ENCODE results near the gene NR2F6. TPM values are rescaled to one million over a fixed set of nuclear protein-coding genes. Genes with fewer than 3 reads are reported as not detected.

NR2F6 gene
- total RNA-seq, 1 experiment from 2014 or later = 90.8 TPM

GRCh38 chr19:17246681-17247425 lies 1.1 kb upstream of the NR2F6 start:
- Histone ChIP-seq H3K4me3 (peak overlapping the region; percentile 61; the same call in 1 of the 2 replicates), H3K4me2 (peak overlapping the region; percentile 86), H3K36me3 (ENCODE audit: low read depth) (no peaks in the 10 kb centered on the region), H4K20me1 (ENCODE audit: insufficient read depth) (peaks cover 20% of the 10 kb centered on the region), H3K27ac (peak overlapping the region; percentile 95), H3K79me2 (ENCODE audit: low read depth) (peaks cover 38% of the 10 kb centered on the region), H3K27me3 (ENCODE audit: insufficient read depth, low read depth) (no peaks in the 10 kb centered on the region), H3F3A (ENCODE audit: insufficient read depth, low read depth) (peaks cover 37% of the 10 kb centered on the region), H3K9me3 (ENCODE audit: insufficient read depth, low read depth) (no peaks in the 10 kb centered on the region), H3K9me2 (ENCODE audit: insufficient read depth) (no peaks in the 10 kb centered on the region), H3K4me1 (replicated peaks; ENCODE audit: insufficient read depth) (peaks cover 54% of the 10 kb centered on the region), H2AFZ (peak overlapping the region; percentile 41; the same call in 1 of the 2 replicates)
- ChIA-PET POLR2A (ENCODE audit: unreplicated experiment) (interaction anchor here (0.5 kb wide), 1 partner anchor 21 kb away, joined by 3 read pairs; the partner anchor contains the start of gene OCEL1), CTCF (no interaction called here)
- no peak for TF ChIP-seq CTCF (conservative IDR thresholded peaks at IDR 0.05)
- TF ChIP-seq EZH2 (IDR thresholded peaks at IDR 0.05; ENCODE audit: low read depth) = no peak
- intact Hi-C loops (cut with micrococcal nuclease; ENCODE audit: unreplicated experiment) = loop anchor here (1.0 to 2.0 kb wide), 2 partner anchors 14 to 20 kb away; partner anchors contain the start of gene BABAM1
- TSS peak; percentile 49 for BruUV-seq (replicated peaks)
- peak in 1 of 2 experiments; percentile 53 for DNase-seq

- peak overlapping the region; percentile 63; the same call in 1 of the 2 replicates for H2AFZ ChIP-seq
- CTCF ChIA-PET = no interaction called here
- intact Hi-C loops (cut with micrococcal nuclease; ENCODE audit: unreplicated experiment) = no loop called here
- TF ChIP-seq CTCF (conservative IDR thresholded peaks at IDR 0.05) = no peak
- no peak for TF ChIP-seq EZH2 (IDR thresholded peaks at IDR 0.05; ENCODE audit: low read depth)
- peaks cover 69% of the 10 kb centered on the region for H3K4me1 ChIP-seq (replicated peaks; ENCODE audit: insufficient read depth)
- POLR2A ChIA-PET (ENCODE audit: unreplicated experiment) = interaction anchor here (0.6 kb wide), 1 partner anchor 16 kb away, joined by 6 read pairs; no protein-coding TSS in a partner anchor
- H3K27me3 ChIP-seq (ENCODE audit: insufficient read depth, low read depth) = no peaks in the 10 kb centered on the region
- H4K20me1 ChIP-seq (ENCODE audit: insufficient read depth) = peaks cover 36% of the 10 kb centered on the region
- peaks cover 42% of the 10 kb centered on the region for H3F3A ChIP-seq (ENCODE audit: insufficient read depth, low read depth)
- H3K4me3 ChIP-seq = peak overlapping the region; percentile 82
- peak overlapping the region; percentile 89 for H3K4me2 ChIP-seq
- no peaks in the 10 kb centered on the region for H3K9me2 ChIP-seq (ENCODE audit: insufficient read depth)
- peak overlapping the region; percentile 47 for H3K27ac ChIP-seq
- H3K36me3 ChIP-seq (ENCODE audit: low read depth) = 0 out of 2 replicates have a peak, but pooled peaks cover 5% of the 10 kb centered on the region
- peak; percentile 34 to 53 for DNase-seq
- peaks cover 58% of the 10 kb centered on the region for H3K79me2 ChIP-seq (ENCODE audit: low read depth)
- no peaks in the 10 kb centered on the region for H3K9me3 ChIP-seq (ENCODE audit: insufficient read depth, low read depth)
- no TSS peak for BruUV-seq (replicated peaks)
These were observed 843 bp downstream of the NR2F6 start for GRCh38 chr19:17244618-17245534.
